Measurements from ENCODE around the gene CDH4. TPM values are rescaled to one million over a fixed set of nuclear protein-coding genes. Genes with fewer than 3 reads are reported as not detected.

CDH4 gene
- total RNA-seq, 1 donor from 2014 or later, result 1.1 TPM

GRCh38 chr20:61766921-61767610 is 515.0 kb downstream of the CDH4 start:
- no peak for DNase-seq

- no peak for DNase-seq
Observed at GRCh38 chr20:61767761-61768494, 515.9 kb downstream of the CDH4 start.

GRCh38 chr20:61768571-61769285 is 516.7 kb downstream of the CDH4 start:
- DNase-seq, result no peak

GRCh38 chr20:61769286-61769832 is 517.3 kb downstream of the CDH4 start:
- no peak for DNase-seq

GRCh38 chr20:61770113-61770585 is 518.1 kb downstream of the CDH4 start:
- DNase-seq, result no peak

GRCh38 chr20:61771805-61772350 is 519.8 kb downstream of the CDH4 start:
- no peak for DNase-seq

GRCh38 chr20:61772828-61773631 is 521.0 kb downstream of the CDH4 start:
- no peak for DNase-seq

- DNase-seq, result no peak
Observed at GRCh38 chr20:61773926-61774587, 522.0 kb downstream of the CDH4 start.

GRCh38 chr20:61775423-61775822 is 523.4 kb downstream of the CDH4 start:
- DNase-seq, result no peak

GRCh38 chr20:61776491-61777075 is 524.5 kb downstream of the CDH4 start:
- DNase-seq, result peak; percentile 59

- DNase-seq, result no peak
Observed at GRCh38 chr20:61777773-61778494, 525.9 kb downstream of the CDH4 start.

GRCh38 chr20:61778495-61778863 is 526.4 kb downstream of the CDH4 start:
- no peak for DNase-seq

GRCh38 chr20:61779176-61779965 is 527.3 kb downstream of the CDH4 start:
- DNase-seq, result no peak

- DNase-seq, result no peak
Observed at GRCh38 chr20:61780066-61780465, 528.0 kb downstream of the CDH4 start.

- DNase-seq, result no peak
Observed at GRCh38 chr20:61784801-61785566, 532.9 kb downstream of the CDH4 start.

GRCh38 chr20:61785567-61785816 is 533.4 kb downstream of the CDH4 start:
- DNase-seq, result no peak

- no peak for DNase-seq
Observed at GRCh38 chr20:61786230-61786629, 534.2 kb downstream of the CDH4 start.

GRCh38 chr20:61788343-61788742 is 536.3 kb downstream of the CDH4 start:
- DNase-seq, result no peak

- DNase-seq, result no peak
Observed at GRCh38 chr20:61789329-61789728, 537.3 kb downstream of the CDH4 start.
